ENCODE measurements around the gene GSTT4.
"Not testable (repeated sequence)": the region's sequence is repeated elsewhere in the genome, so short reads cannot be mapped to it uniquely, and the experiment has no call there.

Gene GSTT4

GRCh38 chr22:23949764-23950163 lies 55.5 kb downstream of the GSTT4 start:
- DNase-seq, result not testable (repeated sequence)

Measured in right hindlimb (tissue), 1 donor.